22Rv1 (cell line): Measurements from ENCODE around the gene FOLR3.
"Not testable (repeated sequence)": the region's sequence is repeated elsewhere in the genome, so short reads cannot be mapped to it uniquely, and the experiment has no call there.

Experiments used
- H3K27ac ChIP-seq: fragments of 450-650 bp; 2 replicates; pipeline ENCODE4 v1.5.1; 2017
- CTCF ChIP-seq: fragments of 450-650 bp; IDR thresholded peaks from 2 replicates; pipeline ENCODE4 v1.5.1; 2017; ENCODE audit warnings: mild to moderate bottlenecking
- ZFX ChIP-seq: fragments of 450-650 bp; IDR thresholded peaks from 2 replicates; pipeline ENCODE4 v1.6.1; 2017; ENCODE audit warnings: antibody characterized with exemption, borderline replicate concordance

FOLR3 gene

GRCh38 chr11:72135473-72135872 lies at the start of gene FOLR3:
Gene FOLR3, plus strand, starts transcription at chr11:72135725. Its CDS starts 228 bp downstream, at chr11:72135953.
- H3K27ac ChIP-seq: not testable (repeated sequence)

- TF ChIP-seq ZFX: no peak
- TF ChIP-seq CTCF: no peak
- H3K27ac ChIP-seq: no peak overlapping the region
Observed at GRCh38 chr11:72088076-72088808, 47.3 kb upstream of the FOLR3 start.

GRCh38 chr11:72091292-72091691 lies 44.2 kb upstream of the FOLR3 start:
- H3K27ac ChIP-seq: peak overlapping the region; percentile 23
- TF ChIP-seq CTCF: peak; percentile 87
- no peak for TF ChIP-seq ZFX

- no peak overlapping the region for H3K27ac ChIP-seq
- TF ChIP-seq ZFX (no peak), CTCF (no peak)
Observed at GRCh38 chr11:72098741-72099140, 36.8 kb upstream of the FOLR3 start.

- no peak overlapping the region for H3K27ac ChIP-seq
- no peak for TF ChIP-seq ZFX
- TF ChIP-seq CTCF: no peak
Observed at GRCh38 chr11:72100009-72100408, 35.5 kb upstream of the FOLR3 start.

- TF ChIP-seq CTCF (no peak), ZFX (no peak)
- no peak overlapping the region for H3K27ac ChIP-seq
Observed at GRCh38 chr11:72100462-72100861, 35.1 kb upstream of the FOLR3 start.

- TF ChIP-seq ZFX: no peak
- no peak for TF ChIP-seq CTCF
- H3K27ac ChIP-seq: peak overlapping the region; percentile 82
Observed at GRCh38 chr11:72102162-72102561, 33.4 kb upstream of the FOLR3 start.

GRCh38 chr11:72102631-72102945 lies 32.9 kb upstream of the FOLR3 start:
- no peak for TF ChIP-seq CTCF
- TF ChIP-seq ZFX: no peak
- peak overlapping the region; percentile 82 for H3K27ac ChIP-seq
